Gastrocnemius medialis (tissue), 4 donors: ENCODE data around the gene C3orf33.
"Not testable (repeated sequence)": the region's sequence is repeated elsewhere in the genome, so short reads cannot be mapped to it uniquely, and the experiment has no call there.

Experiments used
- POLR2A ChIP-seq, 2 donors: fragments of 450-650 bp; IDR thresholded peaks; one replicate each; pipeline ENCODE4 v1.6.1; 2017; ENCODE audit warnings: antibody characterized with exemption in 2 of 2, mild to moderate bottlenecking in 2 of 2, moderate library complexity in 2 of 2
- TF ChIP-seq, protein P1 (sequence below), 5 experiments: fragments of 450-650 bp in 3 of 5; fragments of 200-600 bp in 2 of 5; sonication (generic) in 2 of 5; IDR thresholded peaks in 4 of 5; conservative IDR thresholded peaks in 1 of 5; 1 replicate in 4 of 5; 2 replicates in 1 of 5; pipeline ENCODE4 v1.5.1; 2016 to 2019; ENCODE audit warnings: antibody characterized with exemption in 5 of 5, mild to moderate bottlenecking in 3 of 5, moderate library complexity in 3 of 5

DNA sequence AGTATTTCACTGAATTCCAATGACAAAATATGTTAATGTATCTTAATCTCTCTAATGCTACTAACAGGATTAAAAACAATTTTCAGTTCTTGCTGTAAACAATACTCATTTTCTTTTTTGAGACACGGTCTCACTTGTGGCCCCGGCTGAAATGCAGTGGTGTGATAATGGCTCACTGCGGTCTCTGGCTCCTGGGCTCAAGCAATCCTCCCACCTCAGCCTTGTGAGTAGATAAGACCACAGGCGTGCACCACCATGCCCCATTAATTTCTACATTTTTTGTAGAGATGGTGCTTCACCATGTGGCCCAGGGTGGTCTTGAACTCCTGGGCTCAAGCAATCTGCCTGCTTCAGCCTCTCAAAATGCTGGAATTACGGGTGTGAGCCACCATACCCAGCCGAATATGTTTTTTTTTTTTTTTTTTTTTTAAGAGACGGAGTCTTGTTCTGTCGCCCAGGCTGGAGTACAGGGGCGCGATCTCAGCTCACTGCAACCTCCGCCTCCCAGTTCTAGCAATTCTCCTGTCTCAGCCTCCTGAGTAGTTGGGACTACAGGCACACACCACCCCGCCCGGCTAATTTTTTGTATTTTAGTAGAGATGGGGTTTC lies 22.5 kb upstream of the C3orf33 start:
- TF ChIP-seq, protein P1, sequence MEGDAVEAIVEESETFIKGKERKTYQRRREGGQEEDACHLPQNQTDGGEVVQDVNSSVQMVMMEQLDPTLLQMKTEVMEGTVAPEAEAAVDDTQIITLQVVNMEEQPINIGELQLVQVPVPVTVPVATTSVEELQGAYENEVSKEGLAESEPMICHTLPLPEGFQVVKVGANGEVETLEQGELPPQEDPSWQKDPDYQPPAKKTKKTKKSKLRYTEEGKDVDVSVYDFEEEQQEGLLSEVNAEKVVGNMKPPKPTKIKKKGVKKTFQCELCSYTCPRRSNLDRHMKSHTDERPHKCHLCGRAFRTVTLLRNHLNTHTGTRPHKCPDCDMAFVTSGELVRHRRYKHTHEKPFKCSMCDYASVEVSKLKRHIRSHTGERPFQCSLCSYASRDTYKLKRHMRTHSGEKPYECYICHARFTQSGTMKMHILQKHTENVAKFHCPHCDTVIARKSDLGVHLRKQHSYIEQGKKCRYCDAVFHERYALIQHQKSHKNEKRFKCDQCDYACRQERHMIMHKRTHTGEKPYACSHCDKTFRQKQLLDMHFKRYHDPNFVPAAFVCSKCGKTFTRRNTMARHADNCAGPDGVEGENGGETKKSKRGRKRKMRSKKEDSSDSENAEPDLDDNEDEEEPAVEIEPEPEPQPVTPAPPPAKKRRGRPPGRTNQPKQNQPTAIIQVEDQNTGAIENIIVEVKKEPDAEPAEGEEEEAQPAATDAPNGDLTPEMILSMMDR (IDR thresholded peaks at IDR 0.05 in 4 of 5, conservative IDR thresholded peaks at IDR 0.05 in 1 of 5): not testable (repeated sequence)
- TF ChIP-seq POLR2A (IDR thresholded peaks at IDR 0.05): not testable (repeated sequence)
